ENCODE results near the gene ZNF580. TPM values are rescaled to one million over a fixed set of nuclear protein-coding genes. Genes with fewer than 3 reads are reported as not detected.
A peak's percentile ranks its signal among the peaks of the same experiment; 100 is the strongest.

Gene ZNF580
- total and polyA plus RNA-seq, 9 of the 15 experiments (the other 6 are each of a cell fraction or from before 2014, with no cell fraction given), result 2.3 to 47.4 (median 6.0) TPM

GRCh38 chr19:55669418-55670279, 28.8 kb downstream of the ZNF580 start:
- BruUV-seq (replicated peaks), result no TSS peak
- intact Hi-C loops (cut with micrococcal nuclease), result no loop called here
- H3K9me3 ChIP-seq (replicated peaks; ENCODE audit: control insufficient read depth, insufficient read depth, low read depth, low read length), result no peaks in the 10 kb centered on the region
- CTCF ChIA-PET (ENCODE audit: low intra/inter-chr PET ratio), result no interaction called here
- DNase-seq (ENCODE audit: extremely low read depth in 1 of 4, low spot score in 3 of 4) (no peak), ATAC-seq (no peak), FAIRE-seq (no peak)
- no peak overlapping the region for H3K4me2 ChIP-seq (ENCODE audit: insufficient read depth, low read length)
- H3K36me3 ChIP-seq (ENCODE audit: control insufficient read depth, insufficient read depth, low read length), result peaks cover 93% of the 10 kb centered on the region
- H3K27ac ChIP-seq (ENCODE audit: extremely low read depth, low read depth, low read length), result no peak overlapping the region
- no peak overlapping the region for H3K4me3 ChIP-seq
- in situ Hi-C loops (cut with MboI), result no loop called here
- no peak overlapping the region for H3K9ac ChIP-seq (ENCODE audit: insufficient read depth in 1 of 2, low read depth in 2 of 2, low read length in 2 of 2)
- TF ChIP-seq, protein P1, sequence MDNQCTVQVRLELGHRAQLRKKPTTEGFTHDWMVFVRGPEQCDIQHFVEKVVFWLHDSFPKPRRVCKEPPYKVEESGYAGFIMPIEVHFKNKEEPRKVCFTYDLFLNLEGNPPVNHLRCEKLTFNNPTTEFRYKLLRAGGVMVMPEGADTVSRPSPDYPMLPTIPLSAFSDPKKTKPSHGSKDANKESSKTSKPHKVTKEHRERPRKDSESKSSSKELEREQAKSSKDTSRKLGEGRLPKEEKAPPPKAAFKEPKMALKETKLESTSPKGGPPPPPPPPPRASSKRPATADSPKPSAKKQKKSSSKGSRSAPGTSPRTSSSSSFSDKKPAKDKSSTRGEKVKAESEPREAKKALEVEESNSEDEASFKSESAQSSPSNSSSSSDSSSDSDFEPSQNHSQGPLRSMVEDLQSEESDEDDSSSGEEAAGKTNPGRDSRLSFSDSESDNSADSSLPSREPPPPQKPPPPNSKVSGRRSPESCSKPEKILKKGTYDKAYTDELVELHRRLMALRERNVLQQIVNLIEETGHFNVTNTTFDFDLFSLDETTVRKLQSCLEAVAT (IDR thresholded peaks at IDR 0.05), result 0 out of 4 replicates have a peak, but pooled peaks of 1 of the 2 experiments have one; percentile 24
- TF ChIP-seq DPF2 (IDR thresholded peaks at IDR 0.05) (no peak), SUPT5H (IDR thresholded peaks at IDR 0.05) (peak; percentile 28; the same call in 1 of the 2 replicates), NR4A1 (CRISPR knock-in tag; IDR thresholded peaks at IDR 0.05) (no peak), NR4A1 (tag; IDR thresholded peaks at IDR 0.05) (no peak), ZNF707 (CRISPR knock-in tag; conservative IDR thresholded peaks at IDR 0.05) (no peak), SREBF1 (IDR thresholded peaks at IDR 0.05; ENCODE audit: borderline replicate concordance, low read depth, low read length) (no peak), BRCA1 (IDR thresholded peaks at IDR 0.05) (no peak), BRCA1 (CRISPR knock-in tag; IDR thresholded peaks at IDR 0.05) (no peak), POLR2G (IDR thresholded peaks at IDR 0.05; ENCODE audit: low read depth, low read length) (peak; percentile 49)
- H4K20me1 ChIP-seq (replicated peaks; ENCODE audit: control insufficient read depth, insufficient read depth, low read length), result peaks cover 53% of the 10 kb centered on the region
- H3K79me2 ChIP-seq (ENCODE audit: control insufficient read depth, insufficient read depth, low read length), result peaks cover 83% of the 10 kb centered on the region
- H3K27me3 ChIP-seq (ENCODE audit: control insufficient read depth in 2 of 2, insufficient read depth in 2 of 2, low read length in 2 of 2), result no peaks in the 10 kb centered on the region
- H3K4me1 ChIP-seq (replicated peaks in 1 of 2; ENCODE audit: control insufficient read depth in 2 of 2, insufficient read depth in 2 of 2, low read length in 2 of 2), result peaks cover 25 to 43% of the 10 kb centered on the region in 2 experiments
- WGBS (ENCODE audit: insufficient coverage, low coverage, missing lambda C conversion rate), result 91% methylated on average over 33 of the region's 43 CpGs
- peaks cover 5% of the 10 kb centered on the region for H3K9me1 ChIP-seq (ENCODE audit: control insufficient read depth, insufficient read depth, low read length)
- no peak overlapping the region for H2AFZ ChIP-seq (ENCODE audit: low read depth, low read length)
- POLR2A ChIA-PET, result interaction anchor here (1.1 to 3.1 kb wide), 2 partner anchors 13 to 15 kb away, joined by 6 to 11 read pairs; partner anchors contain the start of gene U2AF2
